RWPE1 (cell line): ENCODE measurements around the gene THRB.

ENCODE experiments used
- CTCF ChIA-PET: fragments of 350-600 bp; sonication (Branson Sonifier 250); formaldehyde crosslinking; extraction: SDS; loops from one replicate; lab custom pipeline; 2021; lab: Yijun Ruan, JAX
- POLR2A ChIA-PET: fragments of 400-600 bp; formaldehyde crosslinking; extraction: SDS; loops from one replicate; lab custom pipeline; 2020; ENCODE audit warnings: antibody characterized with exemption; ENCODE audit not compliant: low non-redundant PET; lab: Yijun Ruan, JAX
- DNase-seq: peaks from one replicate; pipeline ENCODE4 v3.0.0; 2012; ENCODE audit warnings: low spot score
- H3K27ac ChIP-seq: fragments of 450-650 bp; 2 replicates; pipeline ENCODE4 v1.5.1; 2017
- CTCF ChIP-seq: fragments of 450-650 bp; conservative IDR thresholded peaks from 2 replicates; pipeline ENCODE4 v1.5.1; 2017; ENCODE audit warnings: low read depth, mild to moderate bottlenecking

The THRB gene

GRCh38 chr3:24507776-24508422 lies 13.2 kb upstream of the THRB start:
- TF ChIP-seq CTCF = no peak
- no peak for DNase-seq
- H3K27ac ChIP-seq = no peak overlapping the region
- ChIA-PET CTCF (no interaction called here), POLR2A (no interaction called here)

DNA sequence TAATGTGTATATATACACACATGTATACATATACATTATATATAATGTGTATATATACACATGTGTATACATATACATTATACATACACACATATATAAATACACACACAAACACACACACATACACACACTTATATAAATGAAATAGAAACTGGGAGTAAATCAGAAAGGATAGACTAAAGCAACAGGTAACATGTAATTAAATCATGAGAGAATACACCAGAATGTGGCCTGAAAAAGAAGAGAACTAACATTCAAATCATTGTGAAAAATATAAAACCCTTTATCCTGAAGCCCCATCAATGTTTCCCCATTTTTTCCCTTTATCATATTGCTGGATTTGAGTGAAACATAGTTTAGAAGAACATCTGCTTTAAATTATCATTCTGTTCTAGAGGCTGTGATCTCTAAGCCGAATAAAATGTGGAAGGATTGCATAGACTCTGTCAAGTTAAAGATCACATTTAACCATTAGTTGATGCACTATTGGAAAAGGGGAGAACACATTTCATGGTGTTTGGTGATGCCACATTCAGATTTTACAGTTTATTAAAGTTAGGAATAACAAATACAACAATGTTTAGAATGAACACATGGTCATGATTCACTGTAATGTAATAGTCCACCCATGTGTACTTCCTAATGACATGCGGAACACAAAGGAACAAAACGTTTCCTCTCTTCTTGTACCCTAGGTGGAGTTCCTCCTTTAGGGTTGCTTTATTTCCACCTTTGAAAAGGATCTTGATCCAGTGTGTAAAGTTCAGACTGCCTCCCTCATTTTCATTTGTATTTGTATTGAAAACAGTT lies 12.5 kb upstream of the THRB start:
- CTCF ChIA-PET = no interaction called here
- no peak for TF ChIP-seq CTCF
- H3K27ac ChIP-seq = no peak overlapping the region
- POLR2A ChIA-PET = no interaction called here
- DNase-seq = no peak

GRCh38 chr3:24505691-24506550 lies 11.3 kb upstream of the THRB start:
- no peak for DNase-seq
- ChIA-PET POLR2A (no interaction called here), CTCF (no interaction called here)

GRCh38 chr3:24504772-24505171 lies 10.1 kb upstream of the THRB start:
- DNase-seq = no peak
- ChIA-PET CTCF (no interaction called here), POLR2A (no interaction called here)
- no peak for TF ChIP-seq CTCF
- H3K27ac ChIP-seq = no peak overlapping the region

More at GRCh38 chr3:24505691-24506550, 11.3 kb upstream of the THRB start:
- TF ChIP-seq CTCF = no peak
- H3K27ac ChIP-seq = no peak overlapping the region

- TF ChIP-seq CTCF = no peak
- ChIA-PET CTCF (no interaction called here), POLR2A (no interaction called here)
- H3K27ac ChIP-seq = no peak overlapping the region
- no peak for DNase-seq
Measured at GRCh38 chr3:24503616-24504113, 9.0 kb upstream of the THRB start.

- CTCF ChIA-PET = interaction anchor here (0.6 kb wide), 1 partner anchor 84 kb away, joined by 4 read pairs; no protein-coding TSS in a partner anchor
- DNase-seq = no peak
- no peak overlapping the region for H3K27ac ChIP-seq
- TF ChIP-seq CTCF = no peak
- POLR2A ChIA-PET = no interaction called here
Measured at GRCh38 chr3:24502690-24503089, 8.0 kb upstream of the THRB start.
